ENCODE results near the gene PRRC2A.
A peak's percentile ranks its signal among the peaks of the same experiment; 100 is the strongest.

The PRRC2A gene

DNA sequence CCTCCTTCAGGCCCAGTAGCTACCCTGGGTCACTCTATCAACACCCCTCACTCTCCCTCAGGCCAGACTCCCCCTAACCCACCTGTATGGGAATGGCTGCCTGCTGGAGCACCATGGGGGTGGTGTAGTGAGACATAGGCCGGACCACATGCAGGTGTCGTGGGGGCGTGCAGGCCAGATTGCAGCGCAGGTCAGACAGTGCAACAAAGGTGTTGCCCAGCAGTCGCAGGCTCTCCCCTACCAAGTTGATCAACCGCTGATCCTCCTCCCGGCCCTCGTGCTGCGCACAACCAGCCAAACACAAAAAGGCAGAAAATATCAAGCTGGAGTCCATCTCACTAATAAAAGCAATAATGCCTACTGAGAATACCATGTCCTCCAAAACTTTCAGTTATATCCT, 24.8 kb downstream of the PRRC2A start:
- TF ChIP-seq CTCF (IDR thresholded peaks at IDR 0.05; ENCODE audit: low read depth, low read length): no peak
- Histone ChIP-seq H3K4me3 (ENCODE audit: low read depth, low read length) (no peak overlapping the region), H3K9me3 (no peaks in the 10 kb centered on the region), H3K27me3 (no peaks in the 10 kb centered on the region), H3K36me3 (peaks cover 78% of the 10 kb centered on the region), H3K4me1 (no peaks in the 10 kb centered on the region)
- no peak for DNase-seq

- Histone ChIP-seq H3K27me3 (no peaks in the 10 kb centered on the region), H3K9me3 (no peaks in the 10 kb centered on the region), H3K36me3 (peaks cover 35% of the 10 kb centered on the region), H3K4me3 (ENCODE audit: low read depth, low read length) (peak overlapping the region; percentile 84), H3K4me1 (no peaks in the 10 kb centered on the region)
- no peak for TF ChIP-seq CTCF (IDR thresholded peaks at IDR 0.05; ENCODE audit: low read depth, low read length)
- DNase-seq: no peak
These were observed 31.2 kb downstream of the PRRC2A start for GRCh38 chr6:31651602-31652191.

DNA sequence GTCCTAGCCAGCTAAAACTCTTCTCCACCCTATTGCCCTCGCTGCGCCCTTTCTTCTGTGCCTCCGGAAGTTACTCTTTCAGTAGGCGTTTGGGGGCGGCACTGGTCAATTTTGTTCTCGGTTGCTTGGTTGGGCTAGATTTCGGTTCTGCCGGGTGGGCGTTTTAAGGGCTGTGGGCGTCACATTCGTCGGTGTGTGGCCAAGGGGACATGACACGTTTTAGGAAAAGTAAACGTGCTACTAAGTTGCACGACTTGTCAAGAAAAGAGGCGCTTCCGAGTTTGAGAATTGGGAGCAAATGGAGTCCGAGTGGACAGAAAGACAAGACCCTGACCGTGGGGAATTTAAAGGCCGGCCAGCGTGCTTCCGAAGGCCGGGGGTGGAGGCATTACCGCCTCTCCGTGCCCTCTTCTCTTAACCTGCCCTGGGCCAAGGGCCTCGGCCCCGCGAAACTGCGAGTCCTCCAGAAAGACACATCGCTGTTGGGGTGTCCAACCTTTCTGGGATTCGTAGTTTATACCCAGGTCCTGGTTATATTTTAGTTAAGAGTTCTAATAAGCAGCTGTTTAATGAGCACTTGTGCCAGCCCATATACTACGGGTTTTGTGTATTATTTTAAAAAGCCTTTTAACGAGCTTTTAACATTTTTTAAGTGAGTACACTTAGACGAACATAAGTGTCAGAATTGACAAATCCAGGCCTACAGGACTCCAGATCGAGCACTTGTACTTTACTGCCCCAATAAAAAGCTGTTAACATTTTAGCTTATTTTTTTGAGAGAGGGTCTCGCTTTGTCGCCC, 32.6 kb downstream of the PRRC2A start:
- Histone ChIP-seq H3K4me3 (ENCODE audit: low read depth, low read length) (peak overlapping the region; percentile 84), H3K36me3 (peaks cover 22% of the 10 kb centered on the region), H3K4me1 (no peaks in the 10 kb centered on the region), H3K9me3 (no peaks in the 10 kb centered on the region), H3K27me3 (no peaks in the 10 kb centered on the region)
- DNase-seq: peak; percentile 90
- TF ChIP-seq CTCF (IDR thresholded peaks at IDR 0.05; ENCODE audit: low read depth, low read length): no peak

DNA sequence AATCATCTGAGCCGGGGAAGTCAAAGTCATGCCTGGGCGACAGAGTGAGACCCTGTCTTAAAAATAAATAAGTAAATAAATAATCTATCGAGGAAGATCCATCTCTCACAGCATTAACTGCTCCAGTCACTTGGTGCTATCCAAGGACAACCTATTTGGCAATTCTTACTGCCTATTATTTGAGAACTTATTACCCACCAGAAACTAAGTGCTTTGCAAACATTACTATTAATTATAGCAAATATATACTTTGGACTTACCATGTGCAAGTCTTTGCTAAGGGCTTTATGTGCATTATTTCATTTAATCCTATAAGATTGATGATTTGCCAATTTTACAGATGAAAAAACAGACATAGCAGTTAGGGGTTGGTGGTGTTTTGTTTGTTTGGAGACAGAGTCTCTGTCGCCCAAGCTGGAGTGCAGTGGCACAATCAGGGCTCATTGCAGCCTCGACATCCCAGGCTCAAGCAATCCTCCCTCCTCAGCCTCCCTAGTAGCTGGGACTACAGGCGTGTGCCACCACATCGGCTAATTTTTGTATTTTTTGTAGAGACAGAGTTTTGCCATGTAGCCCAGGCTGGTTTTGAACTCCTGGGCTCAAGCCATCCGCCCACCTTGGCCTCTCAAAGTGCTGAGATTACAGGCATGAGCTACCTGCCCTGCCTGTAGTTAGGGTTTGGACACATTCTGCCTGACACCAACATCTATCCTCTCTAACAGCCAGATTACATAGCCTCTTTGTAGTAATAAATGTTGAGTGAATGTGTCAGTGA, 34.2 kb downstream of the PRRC2A start:
- no peaks in the 10 kb centered on the region for H3K4me1 ChIP-seq
- DNase-seq: no peak
- no peaks in the 10 kb centered on the region for H3K27me3 ChIP-seq
- H3K4me3 ChIP-seq (ENCODE audit: low read depth, low read length): no peak overlapping the region
- no peak for TF ChIP-seq CTCF (IDR thresholded peaks at IDR 0.05; ENCODE audit: low read depth, low read length)
- peaks cover 6% of the 10 kb centered on the region for H3K36me3 ChIP-seq
- no peaks in the 10 kb centered on the region for H3K9me3 ChIP-seq

DNA sequence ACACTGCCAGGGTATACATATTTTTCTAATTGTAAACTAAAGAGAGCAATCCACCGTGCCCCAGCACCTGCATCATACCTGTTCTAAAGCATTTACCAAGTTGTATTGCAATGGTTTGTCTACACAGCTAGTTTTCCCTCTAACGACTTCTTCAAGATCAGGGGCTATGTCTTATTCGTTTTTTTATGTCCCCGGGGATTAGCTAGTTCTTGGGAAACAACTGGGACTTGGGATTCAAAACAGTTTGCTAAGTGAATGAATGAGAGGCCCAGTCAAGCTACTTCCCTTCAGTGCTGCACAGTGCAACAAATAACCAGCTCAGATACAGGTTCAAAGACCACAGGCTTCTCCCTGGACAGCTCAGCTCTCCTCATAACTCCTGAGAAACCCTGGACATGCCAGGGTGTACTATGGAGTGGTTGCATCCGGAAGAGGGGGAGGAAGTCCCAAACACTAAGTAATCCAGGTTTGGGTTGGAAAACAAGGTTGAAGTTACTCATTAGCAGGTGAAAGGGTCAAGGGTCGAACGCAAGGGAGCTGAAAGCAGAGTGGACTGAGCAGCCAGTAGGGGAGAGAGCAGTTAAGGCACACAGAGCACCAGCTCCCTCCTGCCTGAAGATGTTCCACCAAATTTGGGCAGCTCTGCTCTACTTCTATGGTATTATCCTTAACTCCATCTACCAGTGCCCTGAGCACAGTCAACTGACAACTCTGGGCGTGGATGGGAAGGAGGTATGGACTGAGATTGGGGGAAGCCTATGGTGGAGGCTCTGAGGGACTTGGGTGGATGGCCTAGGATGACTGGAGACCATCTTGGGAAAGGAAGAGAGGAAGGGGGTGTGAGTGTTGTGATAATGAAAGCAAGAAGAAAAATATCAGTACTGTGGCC, 35.1 kb downstream of the PRRC2A start, which contains the start of gene APOM:
Gene APOM, plus strand, starts transcription at position 546 of the 889 bp plus-strand sequence. Its CDS starts 73 bp downstream, at position 619.
- peaks cover 5% of the 10 kb centered on the region; the same call in 1 of the 2 replicates for H3K36me3 ChIP-seq

More for the DNA sequence above, 35.1 kb downstream of the PRRC2A start, which contains the start of gene APOM:
- no peak for DNase-seq
- H3K4me3 ChIP-seq (ENCODE audit: low read depth, low read length): no peak within 1 kb of the TSS
- H3K27me3 ChIP-seq: no peaks in the 10 kb centered on the region
- TF ChIP-seq CTCF (IDR thresholded peaks at IDR 0.05; ENCODE audit: low read depth, low read length): no peak
- H3K9me3 ChIP-seq: no peaks in the 10 kb centered on the region
- H3K4me1 ChIP-seq: no peaks in the 10 kb centered on the region
